Fibroblast of skin of abdomen (primary cell): ENCODE measurements around the gene CFAP65. TPM values are rescaled to one million over a fixed set of nuclear protein-coding genes. Genes with fewer than 3 reads are reported as not detected.

Experiments used
- DNase-seq: peaks from one replicate; pipeline ENCODE4 v3.0.0-alpha.2; 2013
- polyA plus RNA-seq, 2 experiments: library from polyadenylated mRNA; unstranded; fragments of 120-200 nt; gene quantifications; one replicate each; pipeline ENCODE4 v1.2.1, GENCODE V29; 2013; ENCODE audit not compliant: insufficient read length in 2 of 2

The CFAP65 gene, protein sequence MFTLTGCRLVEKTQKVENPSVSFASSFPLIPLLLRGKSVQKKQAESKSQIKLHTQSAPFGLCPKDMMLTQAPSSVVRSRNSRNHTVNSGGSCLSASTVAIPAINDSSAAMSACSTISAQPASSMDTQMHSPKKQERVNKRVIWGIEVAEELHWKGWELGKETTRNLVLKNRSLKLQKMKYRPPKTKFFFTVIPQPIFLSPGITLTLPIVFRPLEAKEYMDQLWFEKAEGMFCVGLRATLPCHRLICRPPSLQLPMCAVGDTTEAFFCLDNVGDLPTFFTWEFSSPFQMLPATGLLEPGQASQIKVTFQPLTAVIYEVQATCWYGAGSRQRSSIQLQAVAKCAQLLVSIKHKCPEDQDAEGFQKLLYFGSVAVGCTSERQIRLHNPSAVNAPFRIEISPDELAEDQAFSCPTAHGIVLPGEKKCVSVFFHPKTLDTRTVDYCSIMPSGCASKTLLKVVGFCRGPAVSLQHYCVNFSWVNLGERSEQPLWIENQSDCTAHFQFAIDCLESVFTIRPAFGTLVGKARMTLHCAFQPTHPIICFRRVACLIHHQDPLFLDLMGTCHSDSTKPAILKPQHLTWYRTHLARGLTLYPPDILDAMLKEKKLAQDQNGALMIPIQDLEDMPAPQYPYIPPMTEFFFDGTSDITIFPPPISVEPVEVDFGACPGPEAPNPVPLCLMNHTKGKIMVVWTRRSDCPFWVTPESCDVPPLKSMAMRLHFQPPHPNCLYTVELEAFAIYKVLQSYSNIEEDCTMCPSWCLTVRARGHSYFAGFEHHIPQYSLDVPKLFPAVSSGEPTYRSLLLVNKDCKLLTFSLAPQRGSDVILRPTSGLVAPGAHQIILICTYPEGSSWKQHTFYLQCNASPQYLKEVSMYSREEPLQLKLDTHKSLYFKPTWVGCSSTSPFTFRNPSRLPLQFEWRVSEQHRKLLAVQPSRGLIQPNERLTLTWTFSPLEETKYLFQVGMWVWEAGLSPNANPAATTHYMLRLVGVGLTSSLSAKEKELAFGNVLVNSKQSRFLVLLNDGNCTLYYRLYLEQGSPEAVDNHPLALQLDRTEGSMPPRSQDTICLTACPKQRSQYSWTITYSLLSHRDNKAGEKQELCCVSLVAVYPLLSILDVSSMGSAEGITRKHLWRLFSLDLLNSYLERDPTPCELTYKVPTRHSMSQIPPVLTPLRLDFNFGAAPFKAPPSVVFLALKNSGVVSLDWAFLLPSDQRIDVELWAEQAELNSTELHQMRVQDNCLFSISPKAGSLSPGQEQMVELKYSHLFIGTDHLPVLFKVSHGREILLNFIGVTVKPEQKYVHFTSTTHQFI (N-terminal part only)
- polyA plus RNA-seq (2013, experiment 1 of 2; ENCODE audit: insufficient read length) = not detected
- polyA plus RNA-seq (2013, experiment 2 of 2; ENCODE audit: insufficient read length) = not detected

DNA sequence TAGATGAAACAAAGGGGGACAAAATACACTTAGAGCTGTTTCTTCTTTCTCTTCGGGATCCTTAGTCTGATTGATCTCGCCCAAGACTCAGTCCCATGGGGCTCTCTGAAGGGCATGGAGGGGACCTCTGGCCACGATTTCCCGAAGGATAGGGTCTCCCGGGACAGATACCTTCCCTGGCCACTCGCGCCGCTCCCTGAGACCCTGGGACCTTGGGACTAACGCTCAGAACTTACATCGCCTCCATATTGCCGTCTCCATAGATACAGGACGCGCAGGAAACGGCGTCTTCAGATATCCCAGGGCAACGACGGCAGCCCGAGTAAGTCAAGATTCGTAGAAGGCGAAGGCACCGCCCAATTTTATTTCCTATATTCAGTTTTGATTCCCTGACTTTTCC lies at the start of gene CFAP65:
CFAP65 (minus strand) TSS at position 265 of the 400 bp plus-strand sequence. CDS start 2,468 bp downstream, outside the sequence.
- DNase-seq = peak; percentile 51

DNA sequence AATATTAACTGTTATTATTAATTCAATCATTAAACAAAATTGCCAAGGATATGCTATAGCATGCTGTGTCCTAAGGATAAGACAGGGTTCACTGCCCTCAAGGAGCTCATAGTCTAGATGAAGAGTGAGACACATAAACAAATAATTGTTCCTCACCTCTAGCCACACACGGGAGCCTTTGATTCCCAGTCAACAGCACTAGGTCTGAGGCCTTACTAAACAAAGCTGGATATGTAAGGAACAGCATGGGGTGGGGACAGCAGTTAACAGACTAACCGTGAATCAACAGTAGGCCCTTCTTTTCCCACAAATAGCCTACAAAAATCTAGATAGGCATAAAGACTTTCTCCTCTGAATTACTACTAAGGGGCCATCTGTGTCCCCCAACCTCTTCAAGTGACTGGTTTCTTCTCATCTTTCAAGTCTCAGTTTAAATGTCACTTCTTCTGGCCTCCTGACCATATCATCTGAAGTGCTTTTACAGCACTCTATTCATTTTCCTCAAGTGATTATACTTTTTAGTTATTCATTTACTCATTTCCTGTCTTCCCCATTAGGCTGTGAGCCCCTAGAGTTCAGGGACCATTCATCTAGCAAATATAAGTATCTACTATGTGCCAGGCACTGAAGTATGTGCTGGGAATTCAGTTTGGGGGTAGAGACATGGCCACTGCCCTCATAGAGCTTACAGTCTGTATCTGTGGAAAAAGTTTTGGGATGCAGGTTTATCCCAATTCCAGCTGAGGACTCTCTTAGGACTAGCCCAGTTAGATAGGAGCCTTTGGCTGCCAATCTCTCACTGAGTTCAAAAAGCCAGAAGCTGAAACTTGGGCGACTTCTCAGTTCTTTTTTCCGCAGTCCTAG lies 49.4 kb upstream of the CFAP65 start:
- DNase-seq = no peak

DNA sequence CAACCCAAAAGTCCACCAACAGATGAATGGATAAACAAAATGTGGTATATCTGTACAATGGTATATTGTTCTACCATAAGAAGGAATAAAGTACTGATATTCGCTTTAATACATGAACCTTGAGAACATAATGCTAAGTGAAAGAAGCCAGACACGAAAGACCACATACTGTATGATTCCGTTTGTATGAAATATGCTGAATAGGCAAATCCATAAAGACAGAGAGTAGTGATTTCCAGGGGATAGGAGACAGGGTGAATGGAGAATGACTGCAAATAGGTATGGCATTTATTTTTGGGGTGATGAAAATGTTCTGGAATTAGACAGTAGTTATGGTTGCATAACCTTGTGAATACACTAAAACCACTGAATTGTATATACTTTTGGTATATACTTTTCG lies 48.0 kb upstream of the CFAP65 start:
- DNase-seq = no peak

DNA sequence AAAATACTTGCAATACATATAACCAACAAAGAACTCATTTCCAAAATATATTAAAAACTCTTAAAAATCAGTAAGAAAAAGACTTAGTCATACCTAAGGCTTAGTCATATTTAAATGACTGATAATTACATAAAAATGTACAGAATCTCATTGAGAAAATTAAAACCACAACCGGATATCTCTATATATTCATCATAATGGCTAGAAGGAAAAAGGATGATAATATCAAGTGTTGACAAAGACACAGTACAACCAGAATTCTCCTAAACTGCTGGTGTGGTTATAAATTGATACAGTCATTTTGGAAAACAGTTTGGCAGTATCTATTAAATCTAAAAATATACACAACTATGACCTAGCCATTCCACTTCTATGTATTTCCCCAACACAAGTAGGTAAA lies 46.5 kb upstream of the CFAP65 start:
- peak; percentile 8 for DNase-seq

DNA sequence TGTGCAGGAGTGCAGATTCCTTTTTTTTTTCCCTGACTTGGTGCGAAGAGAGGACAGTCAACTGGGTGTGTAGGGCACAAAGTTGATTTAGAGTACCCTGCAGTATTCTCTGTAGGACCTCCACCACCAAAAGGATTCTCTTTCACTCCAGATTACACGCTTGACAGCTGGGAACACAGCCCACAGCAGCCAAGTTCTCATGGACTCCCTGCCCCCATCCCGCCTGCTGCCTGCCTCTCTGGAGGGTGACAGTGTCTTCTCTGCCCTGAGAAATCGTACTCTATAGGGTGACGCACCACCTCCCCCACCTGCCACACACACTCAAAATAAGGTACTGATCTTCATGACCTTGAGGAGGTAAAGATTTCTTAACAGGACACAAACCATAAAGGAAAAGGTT lies 46.0 kb upstream of the CFAP65 start:
- DNase-seq = no peak

DNA sequence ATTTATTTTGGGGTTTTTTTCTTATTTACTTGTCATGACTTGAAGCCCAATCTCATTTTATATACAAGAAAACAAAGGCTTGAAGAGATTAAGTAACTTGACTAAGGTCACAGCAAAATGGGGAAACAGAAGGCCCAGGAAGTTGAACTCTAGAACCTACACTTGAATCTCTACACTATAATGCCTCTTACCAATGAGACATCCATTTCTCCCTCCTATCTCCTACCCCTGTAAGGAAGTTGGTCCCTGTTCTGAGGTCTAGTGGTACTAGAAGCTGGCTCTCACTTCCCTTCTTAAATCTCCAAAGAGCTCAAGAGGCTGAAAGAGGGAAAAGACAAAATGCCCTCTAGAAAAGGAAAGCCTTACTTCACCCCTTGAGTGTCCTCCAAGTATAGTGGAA lies 44.9 kb upstream of the CFAP65 start:
- no peak for DNase-seq

DNA sequence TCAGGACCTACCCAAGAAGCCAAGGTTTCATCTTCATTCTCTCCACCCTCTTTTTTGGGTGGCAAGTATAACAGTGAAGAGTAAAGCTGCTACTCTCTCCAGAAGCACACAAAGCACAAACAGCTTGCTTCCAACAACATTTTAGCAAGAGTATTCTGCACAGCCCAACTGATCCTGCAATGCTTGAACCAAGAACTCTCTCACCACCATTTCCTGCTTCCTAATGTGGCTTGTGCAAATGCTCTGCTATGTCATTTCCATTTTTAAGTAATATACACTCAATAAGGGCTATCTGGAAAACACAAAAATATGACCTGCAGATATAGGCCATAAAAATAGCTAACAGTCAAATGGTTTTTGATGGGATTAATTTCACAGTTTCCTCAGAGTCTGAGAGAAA lies 43.5 kb upstream of the CFAP65 start:
- DNase-seq = no peak

DNA sequence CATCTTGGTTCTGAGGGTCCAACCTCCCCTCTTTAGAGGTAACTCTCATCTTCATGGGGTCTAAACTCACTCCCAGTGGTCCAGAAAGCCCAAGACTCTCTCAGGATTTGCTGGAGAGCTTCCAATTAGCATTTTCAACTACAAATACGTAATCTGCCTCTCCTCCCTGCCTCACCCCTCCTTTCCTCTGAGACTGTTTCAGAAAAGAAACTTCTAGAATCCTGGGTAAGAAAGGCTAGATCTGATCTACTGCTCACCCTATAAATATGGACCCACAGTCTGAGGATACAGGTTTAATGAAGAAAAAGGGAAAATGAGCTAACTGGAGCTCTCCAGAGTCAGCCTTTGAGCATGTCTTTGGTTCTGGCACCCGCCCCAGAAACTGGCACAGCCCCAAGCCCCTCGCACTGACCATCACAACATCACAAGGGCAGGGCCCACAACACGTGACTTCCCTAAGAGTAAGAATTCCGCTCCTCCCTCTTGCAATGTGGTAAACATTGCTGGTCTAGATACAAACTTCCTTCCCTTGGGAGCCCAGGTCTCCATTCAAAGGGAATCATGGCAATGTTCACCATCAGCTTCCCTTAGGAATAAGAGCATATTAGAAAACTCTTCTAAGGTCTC lies 41.1 kb upstream of the CFAP65 start:
- no peak for DNase-seq

DNA sequence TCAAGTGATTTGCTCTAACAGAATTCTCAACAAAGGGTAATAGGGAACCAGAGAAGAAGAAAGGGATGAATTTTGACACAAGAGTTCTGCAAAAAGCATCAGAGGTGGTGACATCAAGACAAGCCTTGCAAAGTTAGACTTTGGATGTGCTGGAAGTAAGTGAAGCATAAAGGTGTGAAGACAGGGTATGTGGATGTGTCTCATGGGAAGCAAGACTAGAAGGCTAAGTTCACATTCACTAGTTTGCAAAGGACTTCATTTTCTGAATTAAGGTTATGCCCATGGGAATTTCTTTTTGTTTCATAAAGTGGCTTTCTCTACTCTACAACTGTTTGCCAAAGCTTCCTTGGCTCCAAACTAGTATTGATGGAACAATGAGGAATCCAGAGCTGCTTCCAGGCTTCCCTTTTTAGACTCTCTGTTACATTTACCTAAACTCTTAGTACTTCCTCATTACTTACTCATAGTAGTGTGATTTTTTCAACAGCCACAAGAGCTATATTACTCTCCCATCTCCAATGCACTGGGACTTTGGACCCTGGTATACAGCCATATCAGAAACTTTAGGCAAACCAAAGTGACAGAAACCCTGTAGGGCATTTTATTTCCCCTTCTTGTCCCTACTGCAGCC lies 40.5 kb upstream of the CFAP65 start:
- DNase-seq = no peak

DNA sequence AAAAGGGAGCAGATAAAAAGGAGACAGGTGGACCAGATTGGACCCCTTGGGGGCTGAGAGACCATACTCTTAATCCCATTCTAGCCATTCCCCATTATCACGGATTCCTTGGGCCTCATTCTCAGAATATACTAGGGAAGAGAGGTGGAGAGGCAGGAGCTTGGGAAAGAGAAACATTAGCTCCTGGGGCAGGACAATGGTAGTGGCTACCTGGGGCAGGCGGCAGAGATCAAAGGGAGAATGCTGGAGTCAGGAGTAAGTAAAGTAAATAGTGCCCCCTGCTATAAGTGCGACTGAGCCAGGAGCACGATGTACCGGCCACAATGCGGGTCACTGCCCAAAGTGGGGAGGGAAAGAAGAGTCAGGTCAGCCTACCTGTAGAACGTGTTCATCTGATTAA lies 39.8 kb upstream of the CFAP65 start:
- no peak for DNase-seq

DNA sequence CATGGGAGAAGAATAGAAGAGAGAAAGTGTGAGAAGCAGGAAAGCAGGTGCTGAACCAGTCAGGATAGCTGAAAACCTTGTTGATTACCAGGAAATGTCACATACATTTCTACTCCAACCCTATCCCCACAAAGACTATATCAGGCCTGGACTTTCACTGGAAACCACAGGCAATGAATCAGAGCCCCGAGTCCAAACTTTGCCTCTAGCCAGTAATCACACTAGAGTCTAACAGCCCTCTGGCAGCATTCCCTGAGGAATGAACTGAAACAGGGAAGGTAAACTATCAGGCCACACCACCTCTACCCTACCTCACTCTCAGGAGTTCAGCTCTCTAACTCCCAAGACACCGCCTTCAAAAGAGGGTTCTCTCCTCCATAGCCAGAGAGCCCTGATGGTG lies 38.1 kb upstream of the CFAP65 start:
- peak; percentile 12 for DNase-seq

DNA sequence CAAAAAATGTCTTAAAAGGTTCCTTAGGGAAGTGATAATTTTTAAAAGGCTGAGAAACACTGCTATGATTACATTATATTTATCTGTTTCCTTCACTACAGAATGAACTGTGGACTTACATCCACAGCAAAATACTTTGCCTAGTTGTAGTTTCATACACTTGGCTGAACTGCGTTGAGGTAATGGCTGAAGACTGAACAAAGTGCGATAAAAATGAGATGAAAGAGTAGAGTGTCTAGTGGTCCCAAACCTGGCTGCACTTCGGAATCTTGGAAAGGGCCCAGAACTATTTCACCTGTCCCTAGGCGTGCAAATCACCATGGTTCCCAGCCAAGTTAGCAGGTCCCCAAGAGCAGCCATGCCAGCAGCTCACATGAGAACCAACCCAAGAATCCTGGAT lies 37.6 kb upstream of the CFAP65 start:
- DNase-seq = no peak

DNA sequence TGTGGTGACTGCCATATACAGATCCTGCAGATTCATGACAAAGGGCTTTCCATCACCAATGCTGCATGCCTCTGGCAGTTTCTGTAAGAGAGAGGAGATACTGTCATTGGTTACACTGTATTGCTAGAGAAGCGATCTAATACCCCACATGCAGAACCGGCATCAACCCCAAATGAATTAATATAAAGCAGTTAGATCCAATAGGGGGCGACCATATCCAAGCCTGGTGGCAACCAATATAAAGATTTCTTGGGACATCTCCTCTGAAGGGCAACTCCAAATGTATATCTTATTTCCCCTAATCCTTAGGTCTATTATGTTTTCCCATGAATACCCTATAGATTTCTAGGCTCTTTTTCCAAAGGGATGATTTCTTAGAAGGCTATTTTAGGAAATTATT lies 36.8 kb upstream of the CFAP65 start:
- DNase-seq = no peak

DNA sequence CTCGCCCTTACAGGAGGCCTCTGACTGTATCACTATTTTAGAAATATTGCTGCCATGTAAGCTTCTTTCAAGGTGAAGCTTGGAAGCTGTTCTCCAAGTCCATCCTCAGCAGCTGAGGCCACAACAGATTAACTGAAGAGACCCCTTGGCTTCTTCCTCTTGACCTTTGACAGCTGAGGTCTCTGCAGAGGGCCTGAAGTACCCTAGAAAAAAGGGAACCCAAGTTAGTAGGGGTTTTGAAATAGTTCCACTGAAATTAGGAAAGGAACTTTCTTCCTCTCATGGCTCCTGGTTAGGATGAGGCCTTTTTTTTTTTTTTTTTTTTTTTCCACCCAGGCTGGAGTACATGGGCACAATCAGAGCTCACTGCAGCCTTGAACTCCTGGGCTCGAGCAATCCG lies 34.9 kb upstream of the CFAP65 start:
- no peak for DNase-seq

DNA sequence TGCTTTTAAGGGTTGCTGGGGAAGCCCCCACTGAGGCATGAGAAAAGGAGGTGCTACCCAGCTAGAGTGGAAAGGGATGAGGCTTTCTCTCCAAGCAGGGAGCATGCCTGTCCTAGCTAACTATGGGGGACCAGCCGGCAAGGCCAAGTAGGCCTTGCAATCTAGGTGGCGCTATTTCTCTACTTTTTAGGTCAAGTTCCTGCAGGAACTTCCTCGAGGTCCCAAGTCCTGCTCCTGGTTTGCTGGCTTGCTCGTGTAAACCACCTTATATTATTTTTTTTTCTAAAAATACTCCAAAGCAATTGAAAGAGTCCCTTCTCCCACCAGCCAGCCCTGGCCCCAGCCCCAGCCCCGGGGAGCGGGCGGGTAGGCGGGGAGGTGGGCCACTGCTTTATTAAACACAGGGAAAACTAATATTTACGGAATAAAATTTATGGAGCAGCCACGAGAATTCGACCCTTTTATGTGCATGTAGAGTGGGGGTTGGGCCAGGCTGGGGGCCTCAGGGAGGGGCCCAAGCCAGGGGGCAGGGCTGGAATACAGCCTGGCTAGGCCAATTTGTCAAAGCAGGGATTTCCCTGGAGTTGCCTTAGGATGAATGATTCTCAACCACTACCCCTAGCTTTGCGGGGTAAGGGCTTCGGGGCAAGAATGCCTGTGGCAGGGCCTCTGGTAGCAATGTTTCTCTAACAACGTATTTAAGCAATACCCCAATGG lies 32.3 kb upstream of the CFAP65 start:
- DNase-seq = peak; percentile 43

DNA sequence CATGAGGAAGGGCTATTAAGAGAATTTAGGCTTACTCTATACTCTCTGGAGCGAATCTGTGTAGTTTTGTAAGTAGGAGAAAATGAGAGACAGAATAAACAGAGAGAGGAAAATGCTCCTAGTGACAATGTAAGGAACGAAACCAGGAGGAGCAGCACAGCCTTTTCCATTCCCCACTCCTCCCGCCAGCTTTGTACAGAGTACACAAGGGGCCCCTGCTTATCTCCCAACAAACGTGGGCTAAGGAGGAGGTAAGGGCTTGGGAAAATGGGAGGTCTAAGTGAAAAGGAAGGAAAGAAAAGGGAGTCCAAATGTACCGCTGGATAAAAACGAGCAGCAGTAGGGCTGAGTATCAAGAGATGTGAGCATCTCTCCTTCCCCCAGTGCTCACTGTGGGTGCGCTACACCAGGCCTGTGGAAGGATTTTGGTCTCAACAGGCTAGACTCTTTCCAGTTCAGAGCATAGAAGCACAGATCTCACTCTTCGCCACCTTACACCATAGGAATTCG lies 31.5 kb upstream of the CFAP65 start:
- DNase-seq = no peak

DNA sequence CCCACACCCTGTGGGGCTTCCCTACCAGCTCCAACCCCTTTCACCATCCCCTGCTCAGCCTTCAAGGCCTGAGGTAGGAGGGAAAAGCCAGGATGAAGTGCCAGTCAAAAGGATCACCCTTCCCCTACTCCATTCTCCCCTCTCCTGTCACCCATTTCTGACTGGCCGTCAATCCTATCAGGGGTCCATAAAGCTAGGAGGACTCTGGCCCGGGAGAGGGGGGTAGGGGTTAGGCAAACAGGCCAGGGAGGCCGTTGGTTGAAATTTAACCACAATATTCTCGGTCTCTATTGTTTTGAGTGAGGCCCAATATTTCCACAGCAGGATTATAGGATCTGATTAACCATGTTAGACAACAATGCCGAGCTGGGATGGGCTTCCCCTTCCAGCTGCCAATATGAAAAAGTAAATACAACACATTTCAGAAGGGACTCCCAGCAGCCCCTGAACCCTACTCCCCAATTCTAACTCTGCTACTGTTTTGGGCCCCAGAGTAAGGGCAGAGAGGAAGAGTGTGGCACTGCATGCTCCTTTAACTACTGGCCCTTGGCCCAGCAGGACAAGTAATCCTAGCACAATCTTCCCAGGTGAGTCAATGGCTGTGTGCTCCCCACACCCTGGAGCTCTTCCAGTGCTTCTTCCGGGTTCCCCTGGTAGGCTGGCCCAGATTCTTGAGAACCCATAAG lies 30.0 kb upstream of the CFAP65 start:
- DNase-seq = no peak

DNA sequence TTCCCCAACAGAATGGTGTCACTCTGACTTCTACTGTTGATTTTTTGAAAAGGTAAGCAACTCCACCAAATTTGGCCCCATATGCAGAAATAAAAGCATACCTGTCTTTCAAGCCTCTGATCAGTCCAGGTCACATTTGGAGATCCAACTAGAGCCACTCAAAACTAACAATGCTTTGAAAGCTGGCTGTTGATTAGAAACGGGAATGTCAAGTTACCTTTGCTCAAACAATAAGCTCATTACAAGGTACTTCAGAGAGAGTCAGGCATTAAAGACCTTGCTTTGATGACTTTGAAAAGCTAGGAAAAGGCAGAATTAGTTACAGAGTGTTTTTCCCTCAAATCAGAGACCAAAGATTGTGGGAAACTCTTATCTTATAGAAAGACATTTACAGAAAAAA lies 24.2 kb upstream of the CFAP65 start:
- DNase-seq = no peak

DNA sequence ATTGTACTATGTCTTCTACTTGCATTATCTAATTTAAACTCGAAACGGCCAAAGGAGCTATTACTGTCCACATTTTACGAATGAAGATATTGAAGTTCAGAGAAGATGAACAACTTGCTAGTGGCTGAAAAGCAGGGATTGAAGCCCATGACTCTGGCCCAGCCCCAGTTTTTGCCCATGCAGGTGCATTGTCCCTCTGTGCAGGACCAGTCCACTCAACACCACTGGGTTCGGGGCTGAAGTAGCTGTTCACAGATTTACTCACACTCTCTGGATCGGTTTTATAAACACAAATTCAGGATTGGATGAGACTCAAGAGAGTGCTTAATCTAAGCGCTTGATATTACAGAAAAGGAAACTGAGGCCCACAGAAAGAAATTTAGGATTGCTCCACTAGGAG lies 20.8 kb upstream of the CFAP65 start:
- DNase-seq = no peak
